Mucosa of descending colon (tissue), 3 donors: ENCODE results near the gene MRPL30. TPM values are rescaled to one million over a fixed set of nuclear protein-coding genes. Genes with fewer than 3 reads are reported as not detected.
A peak's percentile ranks its signal among the peaks of the same experiment; 100 is the strongest.
"Not testable (repeated sequence)": the region's sequence is repeated elsewhere in the genome, so short reads cannot be mapped to it uniquely, and the experiment has no call there.

Source experiments
- ATAC-seq: fragments of 200-7000 bp; cut with Tn5 transposase; one replicate; pipeline ENCODE4 v1.9.1; 2020; ENCODE audit warnings: mild to moderate bottlenecking, moderate library complexity
- DNase-seq, 3 donors: peaks; one replicate each; pipeline ENCODE4 v3.0.0-alpha.2; 2020
- H3K36me3 ChIP-seq: fragments of 200-600 bp; one replicate; pipeline ENCODE4 v1.8.0; 2021; ENCODE audit warnings: low read depth, mild to moderate bottlenecking
- H3K4me1 ChIP-seq: fragments of 200-600 bp; one replicate; pipeline ENCODE4 v1.8.0; 2021; ENCODE audit warnings: low read depth, mild to moderate bottlenecking
- H3K4me3 ChIP-seq: fragments of 200-600 bp; one replicate; pipeline ENCODE4 v1.8.0; 2021; ENCODE audit warnings: mild to moderate bottlenecking
- H3K9me3 ChIP-seq: fragments of 200-600 bp; one replicate; pipeline ENCODE4 v1.8.0; 2021; ENCODE audit warnings: mild to moderate bottlenecking
- intact Hi-C, 2 donors: fragments of 100-400 bp; cut with DNase I in 1 of 2; cut with micrococcal nuclease in 1 of 2; formaldehyde crosslinking; loops; one replicate each; pipeline versions ENCODE4 v1.11.0 to v1.11.1; 2022; cut with DNase I, micrococcal nuclease
- total RNA-seq, 3 donors: library from RNA; stranded (reverse); fragmentation: NEBNext Ultra II Directional in 2 of 3; extraction: Animal tissue kit (Norgen Biotek cat#: 25700) in 2 of 3; gene quantifications; one replicate each; pipeline versions ENCODE4 v1.2.1 to v1.2.4, GENCODE V29; 2021 to 2023
- TF ChIP-seq, protein P1 (sequence below): fragments of 200-600 bp; IDR thresholded peaks from one replicate; pipeline ENCODE4 v1.8.0; 2022; ENCODE audit warnings: antibody characterized with exemption, mild to moderate bottlenecking
- donor health status: DM: no; HTN: no; CAD: no; lungs with moderate emphysema.
- donor health status: DM: no; HTN: no; CAD: no.
- donor health status: DM: no; HTN: yes; CAD: no.

The MRPL30 gene
- total RNA-seq, 3 donors from 2014 or later, result 22.5 to 23.2 (median 23.0) TPM

DNA sequence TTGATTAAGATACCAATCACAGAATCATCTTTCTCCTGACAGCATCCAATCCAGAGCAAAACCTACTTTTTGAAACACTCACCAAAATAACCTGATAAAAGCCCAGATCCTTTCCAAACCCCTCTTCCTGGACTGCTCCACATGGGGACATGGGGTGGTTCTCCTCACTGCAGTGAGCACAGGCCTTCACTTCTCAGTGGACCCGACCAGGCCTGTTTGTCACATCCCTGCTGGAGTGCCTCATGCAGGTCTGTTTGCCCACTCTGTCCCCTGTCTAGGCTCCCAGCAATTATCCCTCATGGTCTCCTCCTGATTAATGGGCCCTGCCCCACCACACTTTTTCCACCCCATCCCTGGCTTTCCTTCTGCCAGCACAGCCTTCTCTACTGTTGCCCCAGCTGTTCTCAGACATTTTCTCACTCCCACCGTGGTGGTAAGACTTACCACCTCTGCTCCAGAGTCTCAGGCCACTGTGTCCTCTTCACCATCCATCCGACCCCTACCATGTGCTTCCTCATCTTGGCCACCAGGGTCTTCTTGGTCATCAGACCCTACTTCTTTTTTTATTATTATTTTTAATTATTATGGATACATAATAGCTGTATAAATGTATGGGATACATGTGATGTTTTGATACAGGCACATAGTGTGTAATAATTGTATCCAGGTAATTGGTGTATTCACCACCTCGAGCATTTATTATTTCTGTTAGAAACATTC is 21.1 kb downstream of the MRPL30 start:
- intact Hi-C loops, result no loop called here
- no peak for ATAC-seq
- H3K4me3 ChIP-seq, result no peak overlapping the region
- no peaks in the 10 kb centered on the region for H3K4me1 ChIP-seq
- peaks cover 10% of the 10 kb centered on the region for H3K9me3 ChIP-seq
- no peaks in the 10 kb centered on the region for H3K36me3 ChIP-seq
- TF ChIP-seq, protein P1, sequence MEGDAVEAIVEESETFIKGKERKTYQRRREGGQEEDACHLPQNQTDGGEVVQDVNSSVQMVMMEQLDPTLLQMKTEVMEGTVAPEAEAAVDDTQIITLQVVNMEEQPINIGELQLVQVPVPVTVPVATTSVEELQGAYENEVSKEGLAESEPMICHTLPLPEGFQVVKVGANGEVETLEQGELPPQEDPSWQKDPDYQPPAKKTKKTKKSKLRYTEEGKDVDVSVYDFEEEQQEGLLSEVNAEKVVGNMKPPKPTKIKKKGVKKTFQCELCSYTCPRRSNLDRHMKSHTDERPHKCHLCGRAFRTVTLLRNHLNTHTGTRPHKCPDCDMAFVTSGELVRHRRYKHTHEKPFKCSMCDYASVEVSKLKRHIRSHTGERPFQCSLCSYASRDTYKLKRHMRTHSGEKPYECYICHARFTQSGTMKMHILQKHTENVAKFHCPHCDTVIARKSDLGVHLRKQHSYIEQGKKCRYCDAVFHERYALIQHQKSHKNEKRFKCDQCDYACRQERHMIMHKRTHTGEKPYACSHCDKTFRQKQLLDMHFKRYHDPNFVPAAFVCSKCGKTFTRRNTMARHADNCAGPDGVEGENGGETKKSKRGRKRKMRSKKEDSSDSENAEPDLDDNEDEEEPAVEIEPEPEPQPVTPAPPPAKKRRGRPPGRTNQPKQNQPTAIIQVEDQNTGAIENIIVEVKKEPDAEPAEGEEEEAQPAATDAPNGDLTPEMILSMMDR, result no peak
- no peak for DNase-seq

DNA sequence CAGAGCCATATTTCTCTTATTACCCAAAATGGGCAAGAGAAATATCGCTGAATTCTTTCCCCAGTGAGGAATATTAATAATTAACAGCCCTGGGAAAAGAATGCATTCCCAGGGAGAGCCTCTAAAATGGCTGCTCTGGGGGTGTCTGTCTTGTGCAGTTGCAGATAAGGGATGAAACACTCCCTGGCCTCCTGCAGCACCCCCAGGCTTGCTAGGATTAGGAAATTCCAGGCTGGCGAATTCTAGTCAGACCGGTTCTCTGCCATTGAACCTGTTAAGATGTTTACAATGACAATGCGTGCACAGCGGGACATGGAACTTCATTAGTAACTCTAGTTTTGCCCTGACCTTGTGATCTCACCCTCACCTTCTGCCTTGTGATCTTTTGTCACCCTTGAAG is 24.5 kb downstream of the MRPL30 start:
- intact Hi-C loops, result no loop called here
- TF ChIP-seq, protein P1, result no peak
- DNase-seq (no peak), ATAC-seq (no peak)
- Histone ChIP-seq H3K4me3 (no peak overlapping the region), H3K9me3 (peaks cover 10% of the 10 kb centered on the region), H3K4me1 (no peaks in the 10 kb centered on the region), H3K36me3 (no peaks in the 10 kb centered on the region)

DNA sequence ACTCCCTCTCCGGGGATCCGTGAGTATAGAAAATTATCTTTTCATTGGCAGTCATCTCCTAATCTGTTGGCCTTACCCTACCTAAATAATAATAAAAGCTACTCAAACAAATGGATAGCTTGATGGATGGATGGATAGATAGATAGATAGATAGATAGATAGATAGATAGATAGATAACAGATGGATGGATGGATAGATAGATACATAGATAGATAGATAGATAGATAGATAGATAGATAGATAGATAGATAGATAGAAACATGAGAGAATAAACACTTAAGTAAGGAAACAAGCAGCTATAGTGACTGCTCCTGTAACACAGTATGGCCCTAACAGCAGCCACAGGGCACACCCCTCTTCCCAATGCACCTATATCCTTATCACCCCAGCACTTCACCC is 35.1 kb downstream of the MRPL30 start:
- TF ChIP-seq, protein P1, result no peak
- intact Hi-C loops, result no loop called here
- H3K4me3 ChIP-seq, result no peak overlapping the region
- no peaks in the 10 kb centered on the region for H3K9me3 ChIP-seq
- no peaks in the 10 kb centered on the region for H3K36me3 ChIP-seq
- DNase-seq (no peak), ATAC-seq (no peak)
- H3K4me1 ChIP-seq, result peaks cover 2% of the 10 kb centered on the region

DNA sequence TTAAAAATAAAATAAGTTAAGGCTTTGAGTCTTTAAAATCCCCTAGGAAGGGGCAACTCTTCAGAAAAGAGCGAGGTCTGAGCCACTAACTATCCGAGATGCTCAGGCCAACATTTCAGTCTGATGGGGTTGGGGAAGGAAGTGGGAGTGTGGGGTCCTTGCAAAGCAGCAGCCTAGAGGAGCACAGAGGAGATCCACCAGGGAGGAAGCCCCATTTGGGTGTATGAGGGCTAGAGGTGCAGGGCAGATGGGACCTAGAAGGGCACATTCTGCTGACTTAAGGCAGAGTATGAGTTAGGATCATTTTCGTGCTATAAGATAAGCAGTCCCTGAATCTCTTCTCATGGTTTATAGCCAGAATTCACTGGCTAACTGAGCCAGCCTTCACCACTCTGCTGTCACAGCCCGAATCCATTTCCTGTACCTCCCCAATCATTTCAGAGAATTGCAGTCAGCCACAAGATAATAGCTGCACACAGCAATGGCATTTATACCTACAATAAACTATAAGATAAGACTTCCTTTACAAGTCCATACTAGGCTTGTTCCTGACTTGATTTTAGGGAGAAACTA is 37.0 kb downstream of the MRPL30 start:
- H3K36me3 ChIP-seq, result no peaks in the 10 kb centered on the region
- peaks cover 2% of the 10 kb centered on the region for H3K4me1 ChIP-seq
- no peaks in the 10 kb centered on the region for H3K9me3 ChIP-seq
- no peak overlapping the region for H3K4me3 ChIP-seq
- ATAC-seq (peak; percentile 99), DNase-seq (peak in 2 of 3 donors; percentile 30 to 43)
- TF ChIP-seq, protein P1, result no peak
- intact Hi-C loops, result no loop called here

GRCh38 chr2:99233177-99233576 is 52.2 kb downstream of the MRPL30 start:
- H3K9me3 ChIP-seq, DNase-seq, H3K4me3 ChIP-seq, H3K4me1 ChIP-seq, intact Hi-C loops, H3K36me3 ChIP-seq, ATAC-seq: not testable (repeated sequence)

DNA sequence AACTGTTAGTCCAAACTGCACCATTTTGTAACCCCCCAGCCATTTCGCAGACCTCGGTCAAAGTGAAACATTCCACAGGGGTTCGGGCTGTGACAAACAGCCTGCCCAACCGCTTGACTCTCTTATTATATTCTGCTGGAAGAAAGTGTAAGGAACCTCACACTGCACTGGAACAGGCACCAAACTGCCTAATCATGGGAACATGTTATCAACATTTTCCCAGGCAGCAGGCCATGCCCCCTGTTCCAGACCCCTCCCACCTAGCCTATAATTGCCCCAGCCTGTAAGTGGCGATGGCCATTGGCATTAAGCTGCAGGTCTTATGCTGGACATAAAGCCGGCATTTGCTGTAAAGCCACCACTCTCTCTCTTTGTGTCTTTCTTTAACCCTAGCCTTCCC is 57.6 kb downstream of the MRPL30 start:
- no peak for DNase-seq
- no peak overlapping the region for H3K4me3 ChIP-seq
- H3K4me1 ChIP-seq, result no peaks in the 10 kb centered on the region
- ATAC-seq, result no peak
- intact Hi-C loops, result no loop called here
- no peaks in the 10 kb centered on the region for H3K9me3 ChIP-seq
- TF ChIP-seq, protein P1, result no peak
- H3K36me3 ChIP-seq, result no peaks in the 10 kb centered on the region
